ENCODE results near the gene MAGOH.

DNA sequence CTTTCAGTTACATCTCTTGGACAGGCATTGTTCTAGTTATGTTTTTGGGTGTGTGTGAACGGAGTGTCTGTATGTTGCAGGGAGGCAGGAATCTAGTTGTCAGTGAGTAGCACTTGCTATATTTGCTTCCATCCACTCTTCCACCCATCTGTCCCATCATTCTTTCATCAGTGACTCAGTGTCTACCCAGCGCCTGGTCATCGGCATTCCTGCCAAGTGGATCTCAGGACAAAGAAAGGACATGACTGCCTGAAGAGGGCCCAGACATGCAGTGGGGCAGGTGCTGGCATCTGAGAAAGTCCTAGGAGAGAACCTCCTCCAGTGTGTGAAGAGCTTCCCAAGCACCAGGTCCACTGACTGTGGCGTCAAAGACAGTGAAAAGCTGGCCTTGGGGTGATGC lies 27.3 kb upstream of the MAGOH start:
- TF ChIP-seq, protein P1, sequence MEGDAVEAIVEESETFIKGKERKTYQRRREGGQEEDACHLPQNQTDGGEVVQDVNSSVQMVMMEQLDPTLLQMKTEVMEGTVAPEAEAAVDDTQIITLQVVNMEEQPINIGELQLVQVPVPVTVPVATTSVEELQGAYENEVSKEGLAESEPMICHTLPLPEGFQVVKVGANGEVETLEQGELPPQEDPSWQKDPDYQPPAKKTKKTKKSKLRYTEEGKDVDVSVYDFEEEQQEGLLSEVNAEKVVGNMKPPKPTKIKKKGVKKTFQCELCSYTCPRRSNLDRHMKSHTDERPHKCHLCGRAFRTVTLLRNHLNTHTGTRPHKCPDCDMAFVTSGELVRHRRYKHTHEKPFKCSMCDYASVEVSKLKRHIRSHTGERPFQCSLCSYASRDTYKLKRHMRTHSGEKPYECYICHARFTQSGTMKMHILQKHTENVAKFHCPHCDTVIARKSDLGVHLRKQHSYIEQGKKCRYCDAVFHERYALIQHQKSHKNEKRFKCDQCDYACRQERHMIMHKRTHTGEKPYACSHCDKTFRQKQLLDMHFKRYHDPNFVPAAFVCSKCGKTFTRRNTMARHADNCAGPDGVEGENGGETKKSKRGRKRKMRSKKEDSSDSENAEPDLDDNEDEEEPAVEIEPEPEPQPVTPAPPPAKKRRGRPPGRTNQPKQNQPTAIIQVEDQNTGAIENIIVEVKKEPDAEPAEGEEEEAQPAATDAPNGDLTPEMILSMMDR (IDR thresholded peaks at IDR 0.05), result no peak
- TF ChIP-seq EP300 (IDR thresholded peaks at IDR 0.05), result no peak
- TF ChIP-seq POLR2A (IDR thresholded peaks at IDR 0.05), result no peak
- no peak for TF ChIP-seq POLR2AphosphoS5 (IDR thresholded peaks at IDR 0.05)

Data from stomach (tissue), 4 donors.